Lower lobe of right lung (tissue), 2 donors: ENCODE measurements around the gene NUDCD3. TPM values are rescaled to one million over a fixed set of nuclear protein-coding genes. Genes with fewer than 3 reads are reported as not detected.

Experiments
- ATAC-seq, 2 donors: fragments of 200-7000 bp; cut with Tn5 transposase; one replicate each; pipeline ENCODE4 v1.9.1; 2020 to 2022; ENCODE audit warnings: mild to moderate bottlenecking in 2 of 2, moderate library complexity in 2 of 2
- DNase-seq: peaks from one replicate; pipeline ENCODE4 v3.0.0-alpha.2; 2020
- H3K27ac ChIP-seq: fragments of 200-600 bp; one replicate; pipeline ENCODE4 v1.8.0; 2022
- H3K27me3 ChIP-seq: fragments of 200-600 bp; one replicate; pipeline ENCODE4 v1.8.0; 2022; ENCODE audit warnings: low read depth
- H3K36me3 ChIP-seq: fragments of 200-600 bp; one replicate; pipeline ENCODE4 v1.8.0; 2022; ENCODE audit warnings: mild to moderate bottlenecking
- H3K4me1 ChIP-seq: fragments of 200-600 bp; one replicate; pipeline ENCODE4 v1.8.0; 2022
- H3K4me3 ChIP-seq: fragments of 200-600 bp; one replicate; pipeline ENCODE4 v1.8.0; 2022; ENCODE audit warnings: mild to moderate bottlenecking
- H3K9me3 ChIP-seq: fragments of 200-600 bp; one replicate; pipeline ENCODE4 v1.8.0; 2022
- CTCF ChIP-seq: fragments of 200-600 bp; IDR thresholded peaks from one replicate; pipeline ENCODE4 v1.8.0; 2022; ENCODE audit warnings: antibody characterized with exemption, mild to moderate bottlenecking
- intact Hi-C: fragments of 100-400 bp; cut with DNase I; formaldehyde crosslinking; loops from one replicate; pipeline ENCODE4 v1.11.0; 2022
- total RNA-seq: library from RNA; stranded (reverse); fragmentation: NEBNext Ultra II Directional; extraction: Animal tissue kit (Norgen Biotek cat#: 25700); gene quantifications from one replicate; pipeline ENCODE4 v1.2.1, GENCODE V29; 2021
- donor health status: DM: no; HTN: yes; CAD: no; lungs with severe emphysema.

NUDCD3 gene
- total RNA-seq, 1 donor from 2014 or later = 87.6 TPM

- H3K27ac ChIP-seq = no peak overlapping the region
- DNase-seq (no peak), ATAC-seq (no peak)
- no peaks in the 10 kb centered on the region for H3K27me3 ChIP-seq
- H3K9me3 ChIP-seq = no peaks in the 10 kb centered on the region
- H3K4me3 ChIP-seq = no peak overlapping the region
- intact Hi-C loops = no loop called here
- H3K36me3 ChIP-seq = no peaks in the 10 kb centered on the region
- TF ChIP-seq CTCF = no peak
- H3K4me1 ChIP-seq = no peaks in the 10 kb centered on the region
Measured at GRCh38 chr7:44338600-44338999, 151.9 kb downstream of the NUDCD3 start.

- no peaks in the 10 kb centered on the region for H3K9me3 ChIP-seq
- TF ChIP-seq CTCF = no peak
- ATAC-seq (no peak), DNase-seq (no peak)
- intact Hi-C loops = no loop called here
- no peak overlapping the region for H3K27ac ChIP-seq
- H3K27me3 ChIP-seq = no peaks in the 10 kb centered on the region
- H3K36me3 ChIP-seq = no peaks in the 10 kb centered on the region
- H3K4me3 ChIP-seq = no peak overlapping the region
- no peaks in the 10 kb centered on the region for H3K4me1 ChIP-seq
Measured at GRCh38 chr7:44336491-44336890, 154.0 kb downstream of the NUDCD3 start.

GRCh38 chr7:44335184-44335583 lies 155.3 kb downstream of the NUDCD3 start:
- Histone ChIP-seq H3K4me1 (no peaks in the 10 kb centered on the region), H3K9me3 (no peaks in the 10 kb centered on the region), H3K36me3 (no peaks in the 10 kb centered on the region), H3K4me3 (no peak overlapping the region), H3K27me3 (no peaks in the 10 kb centered on the region), H3K27ac (no peak overlapping the region)
- TF ChIP-seq CTCF = no peak
- ATAC-seq (peak in 1 of 2 donors; percentile 25), DNase-seq (no peak)
- intact Hi-C loops = no loop called here

- no peak for TF ChIP-seq CTCF
- Histone ChIP-seq H3K27ac (no peak overlapping the region), H3K27me3 (no peaks in the 10 kb centered on the region), H3K36me3 (no peaks in the 10 kb centered on the region), H3K4me3 (no peak overlapping the region), H3K4me1 (no peaks in the 10 kb centered on the region), H3K9me3 (no peaks in the 10 kb centered on the region)
- ATAC-seq = peak in 1 of 2 donors; percentile 36
- DNase-seq = no peak
- intact Hi-C loops = no loop called here
Measured at GRCh38 chr7:44334734-44335097, 155.7 kb downstream of the NUDCD3 start.

- no peaks in the 10 kb centered on the region for H3K27me3 ChIP-seq
- no peak for ATAC-seq
- intact Hi-C loops = no loop called here
- no peaks in the 10 kb centered on the region for H3K36me3 ChIP-seq
- TF ChIP-seq CTCF = no peak
- no peak overlapping the region for H3K27ac ChIP-seq
- DNase-seq = no peak
- H3K4me3 ChIP-seq = no peak overlapping the region
- H3K9me3 ChIP-seq = no peaks in the 10 kb centered on the region
- no peaks in the 10 kb centered on the region for H3K4me1 ChIP-seq
Measured at GRCh38 chr7:44333911-44334733, 156.3 kb downstream of the NUDCD3 start.
